ENCODE data around the gene FAM174C.

Gene FAM174C

GRCh38 chr19:1260749-1261537 is 14.4 kb upstream of the FAM174C start:
- in situ Hi-C loops (cut with MboI; ENCODE audit: low sequenced_read_pairs), result no loop called here

GRCh38 chr19:1261538-1261797 is 13.9 kb upstream of the FAM174C start:
- in situ Hi-C loops (cut with MboI; ENCODE audit: low sequenced_read_pairs), result no loop called here

GRCh38 chr19:1261798-1262622 is 13.3 kb upstream of the FAM174C start:
- in situ Hi-C loops (cut with MboI; ENCODE audit: low sequenced_read_pairs), result no loop called here

- in situ Hi-C loops (cut with MboI; ENCODE audit: low sequenced_read_pairs), result no loop called here
These were observed 12.7 kb upstream of the FAM174C start for GRCh38 chr19:1262623-1263123.

- in situ Hi-C loops (cut with MboI; ENCODE audit: low sequenced_read_pairs), result no loop called here
These were observed 12.1 kb upstream of the FAM174C start for GRCh38 chr19:1263188-1263587.

- in situ Hi-C loops (cut with MboI; ENCODE audit: low sequenced_read_pairs), result no loop called here
These were observed 10.3 kb upstream of the FAM174C start for GRCh38 chr19:1264801-1265614.

- in situ Hi-C loops (cut with MboI; ENCODE audit: low sequenced_read_pairs), result no loop called here
These were observed 9.7 kb upstream of the FAM174C start for GRCh38 chr19:1265615-1266128.

GRCh38 chr19:1266129-1266915 is 9.0 kb upstream of the FAM174C start:
- in situ Hi-C loops (cut with MboI; ENCODE audit: low sequenced_read_pairs), result no loop called here

GRCh38 chr19:1266916-1267476 is 8.3 kb upstream of the FAM174C start:
- in situ Hi-C loops (cut with MboI; ENCODE audit: low sequenced_read_pairs), result no loop called here

- in situ Hi-C loops (cut with MboI; ENCODE audit: low sequenced_read_pairs), result no loop called here
These were observed 7.7 kb upstream of the FAM174C start for GRCh38 chr19:1267477-1268225.

- in situ Hi-C loops (cut with MboI; ENCODE audit: low sequenced_read_pairs), result no loop called here
These were observed 6.9 kb upstream of the FAM174C start for GRCh38 chr19:1268226-1269064.

GRCh38 chr19:1269065-1269477 is 6.3 kb upstream of the FAM174C start, which contains the start of gene CIRBP:
CIRBP (plus strand) TSS chr19:1269332; CDS start chr19:1270934, 1,602 bp downstream.
- in situ Hi-C loops (cut with MboI; ENCODE audit: low sequenced_read_pairs), result no loop called here

GRCh38 chr19:1269478-1270212 is 5.7 kb upstream of the FAM174C start:
- in situ Hi-C loops (cut with MboI; ENCODE audit: low sequenced_read_pairs), result no loop called here

- in situ Hi-C loops (cut with MboI; ENCODE audit: low sequenced_read_pairs), result no loop called here
These were observed 5.0 kb upstream of the FAM174C start for GRCh38 chr19:1270213-1270853.

GRCh38 chr19:1270854-1271527 is 4.3 kb upstream of the FAM174C start:
- in situ Hi-C loops (cut with MboI; ENCODE audit: low sequenced_read_pairs), result no loop called here

Measured in hTERT RPE-1 (cell line).